HG03064 (cell line): ENCODE data around the gene SLC1A2.

Source experiments
- ATAC-seq: cut with Tn5 transposase; IDR thresholded peaks from one replicate; pipeline ENCODE4 v1.9.1; 2021; ENCODE audit warnings: low read depth; ENCODE audit not compliant: unreplicated experiment

Gene SLC1A2

DNA sequence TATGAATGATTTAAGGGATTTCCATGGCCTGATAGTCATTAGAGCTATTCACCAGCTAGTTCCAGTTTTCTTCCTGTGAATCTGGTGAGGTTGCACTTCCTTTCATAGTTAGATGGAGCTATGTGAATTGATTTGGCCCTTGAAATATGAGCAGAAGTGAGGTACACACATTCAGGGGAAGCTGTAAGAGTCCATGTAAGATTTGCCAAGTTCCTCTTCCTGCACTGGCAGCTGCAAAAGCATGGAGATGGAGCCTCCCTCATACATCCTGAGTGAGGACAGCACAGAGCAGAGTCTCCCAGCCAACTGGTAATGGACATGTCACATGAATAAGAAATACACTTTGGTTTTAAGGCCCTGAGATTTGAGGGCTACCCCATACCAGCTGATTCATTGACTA, 168.7 kb downstream of the SLC1A2 start:
- no peak for ATAC-seq

DNA sequence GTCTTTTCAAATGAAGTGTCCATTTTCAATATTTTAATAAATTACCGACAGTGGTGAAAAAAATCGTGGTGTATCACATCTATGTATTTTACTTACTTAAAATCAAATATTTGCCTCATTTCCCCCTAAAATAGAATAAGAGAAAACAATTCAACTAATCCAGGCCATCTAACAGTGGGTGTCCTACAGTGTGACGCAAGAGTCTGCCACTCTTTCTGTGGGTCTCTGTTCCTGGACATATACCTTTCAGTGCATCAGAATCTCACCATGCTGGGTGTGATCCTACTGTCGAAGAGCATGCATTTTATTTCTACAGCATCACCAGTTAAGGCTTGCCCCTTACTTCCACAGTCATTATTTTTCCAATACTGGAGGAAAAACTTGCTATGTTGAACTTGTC, 169.2 kb downstream of the SLC1A2 start:
- no peak for ATAC-seq

DNA sequence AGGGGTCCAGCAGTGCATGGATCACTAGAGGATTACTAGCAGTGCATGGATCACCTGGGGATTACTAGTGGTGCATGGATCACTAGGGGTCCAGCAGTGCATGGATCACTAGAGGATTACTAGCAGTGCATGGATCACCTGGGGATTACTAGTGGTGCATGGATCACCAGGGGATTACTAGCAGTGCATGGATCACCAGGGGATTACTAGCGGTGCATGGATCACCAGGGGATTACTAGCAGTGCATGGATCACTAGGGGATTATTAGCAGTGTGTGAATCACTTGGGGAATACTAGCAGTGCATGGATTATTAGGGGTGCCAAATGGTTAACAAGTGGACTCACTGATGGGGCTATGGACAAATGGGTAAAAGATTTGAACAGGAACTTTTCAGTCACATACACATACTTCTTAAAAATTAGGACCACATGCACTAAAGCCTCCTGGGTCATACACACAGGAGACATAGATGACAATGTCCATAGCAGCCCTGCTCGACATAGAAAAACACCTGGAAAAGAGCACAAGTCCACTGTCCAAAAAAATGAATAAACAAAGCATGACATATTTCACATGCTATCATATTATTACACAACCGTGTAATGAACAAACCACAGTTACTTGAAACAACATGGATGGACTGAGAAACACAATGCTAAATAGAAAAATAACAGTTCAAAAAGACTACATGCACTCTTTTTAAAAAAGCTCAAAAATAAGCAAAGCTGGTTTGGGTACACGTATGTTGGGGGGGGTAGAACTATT, 170.6 kb downstream of the SLC1A2 start:
- no peak for ATAC-seq

DNA sequence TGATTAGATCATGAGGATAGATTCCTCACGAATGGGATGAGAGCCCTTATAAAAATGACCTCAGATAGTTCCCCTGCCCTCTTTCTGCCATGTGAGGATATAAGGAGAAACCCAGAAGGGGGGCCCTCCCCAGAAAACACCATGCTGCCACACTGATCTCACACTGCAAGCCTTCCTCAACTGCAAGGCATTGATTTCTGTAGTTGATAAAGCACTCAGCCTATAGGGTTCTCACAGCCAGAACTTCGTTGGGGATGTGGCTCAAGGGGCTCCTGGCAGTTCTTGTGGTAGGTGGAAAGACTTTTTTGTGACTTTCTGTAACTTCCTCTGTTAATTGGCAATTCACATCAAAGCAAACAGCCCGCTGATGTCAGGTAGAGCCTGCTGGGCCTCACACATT, 171.5 kb downstream of the SLC1A2 start:
- ATAC-seq = no peak

- no peak for ATAC-seq
Measured at GRCh38 chr11:35247428-35247827, 171.9 kb downstream of the SLC1A2 start.

DNA sequence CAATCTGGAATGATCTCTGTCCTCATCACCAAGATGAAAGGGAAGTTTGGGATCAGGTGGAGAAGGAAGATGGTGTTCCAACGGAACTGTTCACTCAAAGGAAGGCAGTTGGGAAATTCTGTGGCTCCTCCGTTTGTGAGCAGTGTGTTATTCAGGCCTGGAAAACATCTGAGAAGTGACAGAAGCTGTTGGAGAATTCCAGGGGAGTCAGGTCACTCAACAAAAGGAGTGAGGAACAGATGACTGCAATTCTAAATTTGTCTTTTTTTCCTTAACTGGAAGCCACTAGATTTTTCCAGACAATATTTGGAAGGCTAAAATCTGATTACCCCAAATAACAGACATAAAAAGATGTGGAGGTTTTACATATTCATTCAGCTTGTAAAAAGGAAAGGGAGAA, 172.6 kb downstream of the SLC1A2 start:
- no peak for ATAC-seq

GRCh38 chr11:35245786-35246185, 173.6 kb downstream of the SLC1A2 start:
- ATAC-seq = no peak

DNA sequence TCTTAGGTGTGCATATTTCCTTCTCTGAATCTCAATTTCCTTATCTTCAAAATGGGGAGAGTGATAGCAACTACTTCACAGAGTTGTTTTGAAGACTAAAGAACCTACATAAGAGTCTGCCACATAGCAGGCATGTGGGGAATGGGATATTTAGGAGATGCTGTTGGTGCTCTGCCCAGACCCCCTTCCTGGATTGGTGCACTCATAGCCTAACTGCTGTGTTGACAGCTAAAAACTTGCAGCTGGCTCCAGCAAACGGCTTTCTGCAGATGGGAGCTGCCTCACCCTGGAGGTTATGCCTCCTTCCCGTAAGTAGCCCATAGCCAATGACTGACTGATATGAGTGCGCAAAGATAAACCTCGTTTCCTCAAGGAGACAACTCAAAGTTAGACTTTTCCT, 174.3 kb downstream of the SLC1A2 start:
- ATAC-seq = no peak

DNA sequence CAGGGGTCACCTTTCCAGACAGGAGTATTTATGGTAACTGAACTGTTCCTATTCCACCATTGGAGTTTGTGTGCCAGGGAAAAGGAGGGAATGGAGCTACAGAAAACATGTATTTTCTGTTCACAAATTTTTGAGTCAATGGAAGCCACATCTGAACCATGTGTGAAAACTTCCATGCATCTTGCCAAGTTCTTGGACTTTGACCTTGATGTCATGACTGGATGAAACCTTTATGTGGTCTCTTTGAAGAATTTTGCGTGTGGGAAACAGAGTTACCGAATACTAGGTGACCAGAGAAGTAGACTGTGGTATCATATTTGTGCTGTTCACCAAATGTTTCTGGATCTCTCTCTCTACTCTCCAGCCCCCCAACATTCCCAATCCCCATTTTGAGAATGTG, 175.6 kb downstream of the SLC1A2 start:
- ATAC-seq = no peak

DNA sequence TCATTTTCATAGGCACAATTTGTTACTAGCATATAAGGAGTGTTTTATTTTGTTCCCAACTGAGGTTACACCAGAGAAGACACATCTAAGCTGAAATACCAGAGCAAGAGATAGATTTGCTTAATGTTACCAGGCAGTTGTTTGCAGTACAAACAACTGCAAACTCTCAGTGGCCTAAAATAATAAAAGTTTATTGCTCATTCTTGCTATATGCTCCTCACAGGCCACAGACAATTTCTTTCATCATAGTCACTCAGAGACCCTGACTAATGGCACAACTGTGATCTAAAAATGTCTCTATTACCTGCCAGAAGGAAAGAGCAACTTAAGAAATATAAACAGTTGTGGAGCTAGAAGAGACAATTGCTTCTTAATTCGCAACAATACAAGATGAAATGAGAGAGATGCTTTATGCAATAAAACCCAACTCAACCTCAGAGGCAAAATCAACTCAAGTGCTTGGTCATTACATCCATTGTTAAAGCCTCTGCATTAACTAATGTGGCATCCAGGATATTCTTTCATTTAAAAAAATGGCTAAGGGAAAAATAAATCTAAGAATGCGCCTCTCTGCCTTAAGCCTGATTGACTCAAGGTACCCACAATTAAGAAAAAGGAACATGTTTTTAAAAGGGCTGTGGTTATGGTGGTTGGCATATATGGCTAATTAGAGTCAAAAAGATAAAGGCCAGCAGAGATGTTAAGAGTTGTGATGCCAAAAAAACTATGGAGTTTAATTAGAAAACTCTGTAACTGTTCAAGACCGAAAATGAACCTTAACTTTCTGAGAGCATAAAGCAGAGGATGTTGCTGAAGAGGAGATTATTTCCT, 176.7 kb downstream of the SLC1A2 start:
- ATAC-seq = no peak

GRCh38 chr11:35241531-35241930, 177.8 kb downstream of the SLC1A2 start:
- no peak for ATAC-seq

DNA sequence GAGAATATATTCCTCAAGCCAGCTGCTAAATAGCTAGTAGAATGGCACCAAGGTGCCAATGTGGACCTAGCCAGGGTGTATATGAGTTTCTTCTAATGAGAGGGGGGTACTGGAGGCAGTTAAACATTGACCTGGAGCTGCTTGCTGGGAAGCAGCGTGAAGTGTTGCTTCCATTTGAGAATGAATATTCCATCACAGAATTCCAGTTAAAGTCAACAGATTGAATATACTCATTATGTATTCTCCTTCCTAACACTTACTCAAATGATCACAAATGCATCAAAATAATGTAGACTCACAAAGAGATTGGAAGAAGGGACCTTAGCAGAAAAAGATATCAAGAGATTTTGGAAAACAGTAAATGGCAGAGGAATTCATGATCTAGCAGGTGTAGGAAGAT, 178.3 kb downstream of the SLC1A2 start:
- no peak for ATAC-seq

- no peak for ATAC-seq
Measured at GRCh38 chr11:35239471-35240075, 179.8 kb downstream of the SLC1A2 start.

GRCh38 chr11:35238882-35239281, 180.5 kb downstream of the SLC1A2 start:
- no peak for ATAC-seq

- no peak for ATAC-seq
Measured at GRCh38 chr11:35237860-35238715, 181.3 kb downstream of the SLC1A2 start.

DNA sequence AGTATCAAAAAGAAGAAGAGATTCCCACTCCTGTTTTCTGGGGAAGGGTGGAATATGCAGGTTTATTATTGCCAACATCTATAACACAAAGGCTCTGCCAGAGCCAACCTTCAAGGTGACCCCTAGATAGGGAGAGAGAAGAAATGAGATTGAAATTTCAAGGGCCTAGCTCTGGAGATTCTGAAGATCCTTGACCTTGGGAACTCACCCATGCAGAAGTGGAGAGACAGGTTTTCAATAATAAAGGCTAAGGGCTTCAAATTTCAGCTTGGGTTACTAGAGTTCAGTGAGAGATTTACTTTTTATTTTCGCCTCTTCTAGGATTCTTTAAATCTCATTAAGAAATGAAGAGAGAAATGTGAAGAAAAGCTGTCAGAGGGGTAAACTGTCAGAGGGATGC, 182.0 kb downstream of the SLC1A2 start:
- no peak for ATAC-seq

GRCh38 chr11:35236667-35237003, 182.7 kb downstream of the SLC1A2 start:
- no peak for ATAC-seq

GRCh38 chr11:35235936-35236666, 183.3 kb downstream of the SLC1A2 start:
- ATAC-seq = no peak

GRCh38 chr11:35235498-35235897, 183.9 kb downstream of the SLC1A2 start:
- no peak for ATAC-seq

GRCh38 chr11:35235157-35235468, 184.2 kb downstream of the SLC1A2 start:
- no peak for ATAC-seq
